ENCODE measurements around the gene CIITA.
A peak's percentile ranks its signal among the peaks of the same experiment; 100 is the strongest.

Gene CIITA

DNA sequence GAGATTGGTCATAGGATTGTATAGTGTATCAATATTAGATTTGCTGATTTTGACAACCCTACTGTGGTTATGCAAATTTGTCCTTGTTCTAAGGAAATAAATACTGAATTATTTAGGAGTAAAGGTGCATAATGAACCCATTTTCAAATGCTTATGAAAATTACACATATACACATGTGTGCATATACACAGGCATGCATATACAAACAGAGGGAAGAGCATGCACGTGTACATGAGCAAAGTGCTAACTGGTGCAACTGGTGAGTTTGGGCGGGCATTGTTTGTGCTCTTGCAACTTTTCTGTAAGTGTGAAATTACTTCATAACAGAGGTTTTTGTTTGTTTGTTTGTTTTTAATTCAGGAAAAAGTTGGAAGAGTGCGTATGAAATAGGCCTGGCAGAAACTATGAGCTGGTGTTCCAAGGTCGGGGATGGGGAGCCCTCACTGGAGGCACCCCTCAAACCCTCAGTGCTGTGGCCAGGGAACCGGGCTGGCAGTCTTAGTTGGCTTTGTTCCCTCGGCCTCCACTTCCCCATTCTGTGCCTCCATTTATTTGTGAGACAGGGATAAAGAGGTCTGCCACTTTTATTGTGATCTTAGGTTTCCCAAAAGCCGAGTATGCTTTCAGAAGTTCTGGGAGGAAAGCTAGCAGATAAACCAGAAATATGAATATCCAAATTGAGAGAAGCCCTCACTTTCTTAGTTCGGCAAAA is 59.4 kb downstream of the CIITA start:
- no peak for DNase-seq

DNA sequence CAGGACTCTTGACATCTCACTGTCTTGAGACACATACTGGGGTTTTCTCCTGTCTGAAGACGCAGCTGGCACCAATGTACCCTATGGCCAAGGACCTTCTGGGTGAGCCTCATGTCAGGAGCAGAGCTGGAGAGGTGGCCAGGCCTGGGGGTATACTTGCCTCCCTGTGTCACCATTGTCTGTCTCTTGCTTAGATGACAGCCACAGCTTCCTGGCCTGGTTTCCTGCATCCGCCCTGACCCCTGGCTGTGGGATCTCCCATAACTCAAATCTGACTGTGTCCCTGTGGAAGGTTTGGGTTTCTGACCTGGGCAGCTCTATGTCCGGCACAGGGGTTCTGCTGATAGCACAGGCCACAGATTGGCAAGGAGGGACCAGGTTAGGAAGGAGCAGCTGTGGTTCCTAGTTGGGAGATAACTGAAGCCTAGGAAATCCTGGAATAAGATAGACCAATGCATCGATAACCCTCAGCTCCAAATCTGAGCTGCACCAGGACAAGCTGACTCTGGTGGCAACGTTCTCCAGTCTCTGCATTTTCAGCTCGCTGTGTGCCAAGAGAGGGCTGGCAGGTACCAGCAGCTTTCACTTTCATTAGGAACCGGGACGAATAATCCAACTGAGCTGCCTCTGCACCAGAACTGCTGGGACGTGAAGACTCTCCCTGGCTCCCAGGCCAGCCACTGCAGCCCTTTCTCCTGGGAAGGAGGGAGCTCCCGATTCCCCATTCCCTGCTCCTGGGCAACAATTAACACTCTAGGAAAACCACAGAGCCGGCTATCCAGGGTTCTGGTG is 60.3 kb downstream of the CIITA start:
- DNase-seq: no peak

- DNase-seq: no peak
Observed at GRCh38 chr16:10938321-10938720, 61.3 kb downstream of the CIITA start.

DNA sequence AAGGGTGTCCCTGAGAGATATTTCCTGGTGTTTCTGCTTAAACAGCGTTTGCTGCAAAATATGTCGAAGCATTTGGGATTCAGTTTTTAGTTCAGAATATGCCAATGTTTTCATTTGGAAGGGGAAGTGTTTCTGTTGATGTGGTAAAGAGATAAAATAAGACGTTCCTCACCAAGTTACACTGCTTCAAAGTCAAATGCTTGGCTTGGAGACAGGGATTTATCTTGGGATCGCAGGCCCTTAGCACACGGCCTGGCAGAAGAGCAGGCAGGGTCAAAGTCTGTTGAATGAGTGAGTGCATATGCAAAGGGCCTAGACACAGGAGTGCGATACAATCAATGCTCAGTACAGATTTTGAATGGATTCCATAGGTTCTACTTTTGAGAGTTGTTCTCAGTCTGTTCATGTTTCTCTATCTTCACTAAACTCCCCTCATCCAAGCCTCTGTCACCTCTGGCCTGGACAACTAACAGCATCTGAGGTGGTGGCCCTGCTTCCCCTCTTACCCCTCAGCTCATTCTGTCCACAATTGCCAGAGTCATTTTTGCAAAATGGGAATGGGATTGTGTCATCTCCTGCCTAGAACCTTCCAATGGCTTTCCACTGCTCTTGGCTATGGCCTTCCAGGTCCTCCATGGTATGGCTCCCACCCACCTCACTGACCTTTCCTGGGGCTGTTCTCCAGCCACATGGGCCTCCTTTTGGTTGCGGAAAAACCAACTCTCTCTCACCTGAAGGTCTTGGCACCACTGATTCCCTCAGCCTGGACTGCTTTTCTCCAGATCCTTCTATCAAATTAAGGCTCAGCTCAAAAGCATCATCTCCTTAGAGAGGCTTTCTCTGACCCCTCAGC is 62.0 kb downstream of the CIITA start:
- no peak for DNase-seq

DNA sequence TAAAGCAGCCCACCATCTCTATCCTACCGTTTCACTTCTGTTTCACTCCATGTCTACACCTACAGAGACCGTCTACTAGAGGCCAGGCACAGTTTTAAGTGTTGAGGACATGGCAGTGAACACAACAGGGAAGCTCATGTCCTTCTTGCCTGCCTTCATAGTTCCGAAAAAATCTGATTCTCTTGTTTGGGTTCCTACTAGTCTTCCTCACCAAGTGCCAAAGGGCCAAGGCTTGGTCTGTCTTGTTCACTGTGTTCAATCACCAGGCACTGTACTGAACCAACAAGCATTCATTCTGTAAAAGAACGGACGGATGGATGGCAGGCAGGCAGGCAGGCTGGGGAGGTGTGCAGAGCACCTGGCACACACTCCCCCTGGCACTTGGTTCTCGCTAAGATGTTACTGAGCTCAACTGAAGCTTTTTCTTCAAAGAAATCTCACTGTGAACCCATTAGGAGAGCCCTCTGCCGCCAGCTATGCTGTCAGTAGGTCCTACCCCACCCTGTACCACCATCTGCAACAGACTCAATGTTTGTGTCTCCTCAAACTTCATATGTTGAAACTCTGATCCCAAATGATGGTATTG is 62.7 kb downstream of the CIITA start:
- DNase-seq: no peak

GRCh38 chr16:10940501-10941079 is 63.6 kb downstream of the CIITA start:
- DNase-seq: peak; percentile 43

DNA sequence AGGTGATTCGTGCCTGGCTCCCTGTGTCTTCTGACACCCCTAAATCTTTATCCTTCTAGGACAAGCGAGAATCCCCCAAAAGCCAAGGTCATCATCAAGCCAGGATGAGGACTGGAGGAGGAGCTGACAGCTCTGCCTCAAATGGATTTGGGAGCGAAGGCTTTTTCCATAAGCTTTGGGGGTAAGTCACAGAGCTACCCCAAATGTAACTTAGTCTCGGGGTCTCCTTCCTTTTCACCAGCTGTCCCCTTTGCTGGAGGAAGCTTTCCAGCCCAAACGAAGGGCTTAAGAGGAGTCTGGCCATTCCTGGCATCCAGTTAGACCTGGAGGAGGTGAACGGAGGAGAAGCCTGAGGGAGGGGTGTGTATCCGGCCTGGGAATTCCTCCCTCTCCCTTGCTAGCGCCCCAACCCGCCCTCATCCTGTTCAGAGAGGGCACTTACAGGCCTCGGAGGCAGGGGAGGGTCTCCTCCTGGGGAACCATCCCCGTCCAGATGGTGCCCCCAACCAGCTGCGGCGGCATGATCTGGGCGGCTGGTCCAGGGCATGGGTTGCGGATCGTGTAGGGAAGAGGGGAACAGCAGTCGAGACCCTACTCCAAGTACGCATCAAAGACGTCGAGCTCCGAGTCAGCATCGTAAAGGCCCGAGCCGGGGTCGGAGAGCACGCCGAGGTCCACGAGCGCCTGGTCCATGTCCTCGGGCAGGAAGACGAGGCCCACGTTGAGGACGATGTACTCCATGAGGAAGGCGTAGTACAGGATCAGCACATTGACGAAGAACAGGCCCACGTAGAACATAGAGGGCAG is 64.3 kb downstream of the CIITA start:
- peak; percentile 23 for DNase-seq

GRCh38 chr16:10941935-10942351 is 64.9 kb downstream of the CIITA start:
- peak; percentile 25 for DNase-seq

DNA sequence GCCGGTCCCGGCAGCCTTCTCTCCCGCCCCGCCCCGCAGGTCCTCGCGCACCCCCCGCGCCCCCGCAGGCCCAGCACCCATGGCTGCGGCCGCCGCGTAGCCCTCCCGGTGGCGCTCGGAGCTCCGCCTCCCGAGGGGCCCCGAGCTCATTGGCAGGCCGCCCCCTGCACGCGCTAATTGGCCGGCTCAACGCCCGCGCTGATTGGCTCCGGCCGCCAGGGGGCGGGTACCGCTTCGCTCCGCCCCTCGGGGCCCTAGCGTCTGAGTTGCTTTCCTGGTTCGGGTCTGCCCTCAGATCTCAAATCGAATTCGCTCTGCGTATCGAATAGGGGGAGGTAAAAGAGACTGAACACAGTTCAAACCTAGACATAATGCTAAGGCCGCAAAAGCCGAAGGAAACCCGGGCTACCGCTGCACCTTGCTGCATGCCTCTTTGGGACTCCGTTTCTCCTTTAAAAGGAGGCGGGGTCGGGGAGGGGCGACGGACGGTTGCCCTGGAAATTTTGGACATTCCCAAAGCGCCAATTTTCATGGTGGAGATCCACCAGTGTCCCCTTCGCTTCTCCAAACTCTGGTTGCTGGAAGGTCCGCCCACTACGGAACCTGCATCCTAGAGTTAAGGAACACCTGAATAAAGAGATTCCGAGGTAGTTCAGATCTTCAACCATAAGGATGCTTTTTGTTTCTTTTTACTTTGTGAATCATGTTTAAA is 65.5 kb downstream of the CIITA start, which contains the start of gene DEXI:
Gene DEXI, minus strand, starts transcription at position 117 of the 712 bp plus-strand sequence. CDS start 463 bp downstream, outside the sequence.
- DNase-seq: peak; percentile 98

- DNase-seq: no peak
Observed at GRCh38 chr16:10943064-10943353, 66.0 kb downstream of the CIITA start.

GRCh38 chr16:10944249-10945064 is 67.5 kb downstream of the CIITA start, which contains the start of gene CLEC16A:
Gene CLEC16A, plus strand, starts transcription at chr16:10944564. Its CDS starts 154 bp downstream, at chr16:10944718.
- DNase-seq: peak; percentile 98

- no peak for DNase-seq
Observed at GRCh38 chr16:10945065-10945787, 68.2 kb downstream of the CIITA start.

DNA sequence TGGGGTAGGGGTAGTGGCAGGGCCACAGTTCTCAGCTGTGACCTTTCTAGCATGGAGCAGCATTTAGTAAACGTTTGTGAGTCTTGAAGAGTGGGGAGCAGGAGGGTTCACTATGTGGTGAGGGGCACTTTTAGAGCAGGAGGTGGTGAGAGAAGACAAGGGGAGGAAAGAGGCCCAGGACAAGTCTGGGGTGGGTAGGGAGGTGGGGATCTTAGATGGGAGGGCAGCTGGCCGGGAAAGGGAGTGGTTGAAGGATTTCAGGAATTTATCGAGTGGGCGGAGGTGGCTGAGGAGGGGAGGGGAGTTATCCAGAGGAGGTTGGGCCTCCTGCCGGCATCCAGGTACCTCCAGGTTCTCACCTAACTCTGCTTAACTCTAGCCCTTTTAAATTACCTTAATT is 69.3 kb downstream of the CIITA start:
- DNase-seq: no peak

DNA sequence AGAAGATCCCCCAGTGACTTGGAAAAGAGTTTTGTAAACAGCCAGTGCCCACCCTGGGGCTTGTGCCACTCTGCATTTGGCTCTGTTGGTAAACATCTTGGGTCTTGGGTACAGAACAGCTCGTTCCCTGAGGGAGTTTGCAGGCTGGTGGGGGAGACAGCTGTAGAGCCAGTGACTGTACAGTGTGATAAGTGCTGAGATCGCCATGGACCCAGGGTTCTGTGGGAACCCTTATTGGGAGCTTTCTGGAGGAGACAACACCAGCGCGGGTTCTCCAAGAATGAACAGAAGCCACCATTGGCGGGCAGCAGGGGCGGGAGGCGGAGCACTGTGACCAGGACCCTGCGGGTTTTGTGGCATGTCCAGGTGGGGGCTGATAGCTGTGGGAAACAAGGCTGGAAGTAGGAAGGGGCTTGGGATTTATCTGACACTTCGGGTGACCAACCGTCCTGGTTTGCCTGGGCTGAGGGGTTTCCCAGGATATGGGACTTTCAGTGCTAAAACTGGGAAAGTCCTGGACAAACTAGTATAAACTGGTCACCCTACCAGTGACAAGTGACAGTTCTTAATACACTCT is 70.3 kb downstream of the CIITA start:
- no peak for DNase-seq

DNA sequence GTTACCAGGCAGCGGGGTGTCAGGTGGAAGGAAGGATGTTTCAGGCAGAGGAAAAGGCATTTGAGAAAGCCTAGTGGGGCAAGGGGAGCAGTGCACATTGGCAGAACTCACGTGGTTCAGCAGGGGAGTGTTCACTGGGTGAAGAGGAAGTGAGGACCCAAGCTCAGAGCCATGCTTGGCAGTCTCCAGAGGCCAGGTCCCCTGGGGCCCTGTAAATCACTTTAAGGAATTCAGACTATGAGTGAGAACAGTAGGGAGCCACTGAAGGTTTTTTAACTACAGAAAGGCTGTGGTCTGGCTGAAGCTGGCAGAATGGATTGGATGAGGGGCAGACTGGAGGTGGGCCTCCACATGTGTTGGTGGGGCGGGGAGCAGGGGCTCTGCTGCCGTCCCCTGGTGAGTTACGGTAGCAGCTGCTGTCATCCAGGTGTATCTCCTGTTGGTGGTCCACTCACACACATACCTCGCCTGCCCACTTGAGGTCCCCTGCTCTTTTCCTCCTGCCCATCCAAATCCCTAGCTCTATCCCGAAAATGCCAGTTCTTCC is 72.5 kb downstream of the CIITA start:
- DNase-seq: peak; percentile 66

- DNase-seq: no peak
Observed at GRCh38 chr16:10950393-10950792, 73.4 kb downstream of the CIITA start.

DNA sequence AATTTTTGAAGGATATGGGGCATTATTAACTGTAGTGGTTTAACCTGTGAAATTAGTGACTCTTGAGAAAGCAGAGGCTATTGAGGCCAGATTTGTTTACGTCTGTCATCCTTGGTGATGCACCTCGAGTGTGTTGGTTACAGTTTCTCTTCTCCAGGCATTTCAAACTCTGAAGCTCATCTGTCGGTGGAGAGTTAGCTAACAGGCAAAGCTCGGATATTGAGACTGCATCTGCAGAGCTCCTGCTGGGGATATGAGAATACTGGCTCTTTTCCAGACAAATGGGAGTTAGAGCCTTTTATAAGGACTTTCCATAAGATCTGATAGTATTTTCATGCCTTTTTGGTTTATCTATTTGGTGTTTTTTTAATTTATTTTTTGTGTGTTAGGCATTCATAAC is 74.0 kb downstream of the CIITA start:
- no peak for DNase-seq

DNA sequence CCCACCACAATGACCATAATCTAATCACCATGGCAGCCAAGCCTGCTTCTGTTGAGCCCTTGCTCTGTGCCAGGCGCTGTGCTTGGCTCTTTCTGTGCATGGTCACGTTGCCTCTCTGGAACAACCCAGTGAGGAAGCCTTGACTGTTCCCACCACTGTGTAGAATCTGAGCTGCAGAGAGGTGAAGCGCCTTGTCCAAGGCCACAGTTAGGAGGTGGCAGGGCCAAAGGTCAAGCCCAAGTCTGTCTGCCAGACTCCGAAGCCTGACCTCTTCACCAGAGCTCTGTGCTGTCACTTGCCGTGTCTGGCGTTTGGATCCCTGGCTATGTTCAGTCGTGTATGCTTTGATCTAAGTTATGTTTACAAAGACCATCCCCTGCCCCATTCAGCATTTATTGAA is 77.9 kb downstream of the CIITA start:
- no peak for DNase-seq
